DLD1 (cell line): ENCODE data around the gene PRKCB.
"Not testable (repeated sequence)": the region's sequence is repeated elsewhere in the genome, so short reads cannot be mapped to it uniquely, and the experiment has no call there.

Experiments used
- in situ Hi-C: cut with HindIII; loops from 2 replicates; pipeline ENCODE4 v1.10.0; 2017; ENCODE audit warnings: low sequenced_read_pairs

Gene PRKCB

GRCh38 chr16:24149102-24149501, 313.3 kb downstream of the PRKCB start:
- in situ Hi-C loops = no loop called here

- in situ Hi-C loops = no loop called here
Observed at GRCh38 chr16:24150282-24150681, 314.5 kb downstream of the PRKCB start.

GRCh38 chr16:24151482-24151939, 315.7 kb downstream of the PRKCB start:
- in situ Hi-C loops = no loop called here

- in situ Hi-C loops = not testable (repeated sequence)
Observed at GRCh38 chr16:24152048-24152447, 316.3 kb downstream of the PRKCB start.

GRCh38 chr16:24152826-24153225, 317.0 kb downstream of the PRKCB start:
- in situ Hi-C loops = no loop called here

- in situ Hi-C loops = no loop called here
Observed at GRCh38 chr16:24156777-24157176, 321.0 kb downstream of the PRKCB start.

GRCh38 chr16:24163935-24164334, 328.2 kb downstream of the PRKCB start:
- in situ Hi-C loops = no loop called here

- in situ Hi-C loops = no loop called here
Observed at GRCh38 chr16:24164416-24164815, 328.6 kb downstream of the PRKCB start.

- in situ Hi-C loops = no loop called here
Observed at GRCh38 chr16:24165273-24165672, 329.5 kb downstream of the PRKCB start.

GRCh38 chr16:24166661-24167528, 331.1 kb downstream of the PRKCB start:
- in situ Hi-C loops = no loop called here

GRCh38 chr16:24168856-24169255, 333.1 kb downstream of the PRKCB start:
- in situ Hi-C loops = no loop called here

GRCh38 chr16:24170407-24170806, 334.6 kb downstream of the PRKCB start:
- in situ Hi-C loops = no loop called here

GRCh38 chr16:24174504-24174903, 338.7 kb downstream of the PRKCB start:
- in situ Hi-C loops = no loop called here

- in situ Hi-C loops = no loop called here
Observed at GRCh38 chr16:24174957-24175356, 339.2 kb downstream of the PRKCB start.

GRCh38 chr16:24178496-24178895, 342.7 kb downstream of the PRKCB start:
- in situ Hi-C loops = no loop called here

GRCh38 chr16:24180451-24180850, 344.7 kb downstream of the PRKCB start:
- in situ Hi-C loops = no loop called here

- in situ Hi-C loops = no loop called here
Observed at GRCh38 chr16:24188021-24188542, 352.3 kb downstream of the PRKCB start.

- in situ Hi-C loops = no loop called here
Observed at GRCh38 chr16:24188751-24189318, 353.1 kb downstream of the PRKCB start.

GRCh38 chr16:24189941-24190340, 354.2 kb downstream of the PRKCB start:
- in situ Hi-C loops = no loop called here

- in situ Hi-C loops = no loop called here
Observed at GRCh38 chr16:24191876-24192402, 356.2 kb downstream of the PRKCB start.

- in situ Hi-C loops = no loop called here
Observed at GRCh38 chr16:24195221-24195620, 359.4 kb downstream of the PRKCB start.
